Smooth muscle cell (in vitro differentiated cells): Measurements from ENCODE around the gene ACLY. TPM values are rescaled to one million over a fixed set of nuclear protein-coding genes. Genes with fewer than 3 reads are reported as not detected.
A peak's percentile ranks its signal among the peaks of the same experiment; 100 is the strongest.
"Not testable (repeated sequence)": the region's sequence is repeated elsewhere in the genome, so short reads cannot be mapped to it uniquely, and the experiment has no call there.

Experiments used
- DNase-seq: peaks from one replicate; lab custom pipeline; 2025; ENCODE audit not compliant: unreplicated experiment; lab: John Stamatoyannopoulos, UW
- H2AFZ ChIP-seq: fragments of 200-600 bp; sonication (generic); 2 replicates; pipeline ENCODE4 v1.6.0; 2016; ENCODE audit warnings: antibody characterized with exemption, low read depth, mild to moderate bottlenecking
- H3F3A ChIP-seq: fragments of 200-600 bp; sonication (generic); 2 replicates; pipeline ENCODE4 v1.6.0; 2017; ENCODE audit warnings: antibody characterized with exemption, low read depth
- H3K27ac ChIP-seq: fragments of 200-600 bp; sonication (generic); 2 replicates; pipeline ENCODE4 v1.5.1; 2016; ENCODE audit warnings: low read depth, mild to moderate bottlenecking
- H3K27me3 ChIP-seq: fragments of 200-600 bp; sonication (generic); 2 replicates; pipeline ENCODE4 v1.6.1; 2016; ENCODE audit warnings: low read depth, mild to moderate bottlenecking
- H3K36me3 ChIP-seq: fragments of 200-600 bp; sonication (generic); 2 replicates; pipeline ENCODE4 v1.5.1; 2016; ENCODE audit warnings: low read depth
- H3K4me1 ChIP-seq: fragments of 200-600 bp; sonication (generic); 2 replicates; pipeline ENCODE4 v1.5.1; 2016; ENCODE audit warnings: low read depth
- H3K4me2 ChIP-seq: fragments of 200-600 bp; sonication (generic); 2 replicates; pipeline ENCODE4 v1.6.0; 2016; ENCODE audit warnings: mild to moderate bottlenecking
- H3K4me3 ChIP-seq: fragments of 200-600 bp; sonication (generic); 2 replicates; pipeline ENCODE4 v1.5.1; 2016; ENCODE audit warnings: mild to moderate bottlenecking
- H3K79me2 ChIP-seq: fragments of 200-600 bp; sonication (generic); 2 replicates; pipeline ENCODE4 v1.6.0; 2016; ENCODE audit warnings: low read depth, mild to moderate bottlenecking
- H3K9ac ChIP-seq: fragments of 200-600 bp; sonication (generic); 2 replicates; pipeline ENCODE4 v1.6.0; 2016; ENCODE audit warnings: low read depth
- H3K9me3 ChIP-seq: fragments of 200-600 bp; sonication (generic); replicated peaks from 2 replicates; pipeline ENCODE4 v1.5.1; 2016; ENCODE audit warnings: low read depth
- H4K20me1 ChIP-seq: fragments of 200-600 bp; sonication (generic); 2 replicates; pipeline ENCODE4 v1.6.0; 2016; ENCODE audit warnings: low read depth
- CTCF ChIP-seq: fragments of 200-600 bp; sonication (generic); IDR thresholded peaks from 2 replicates; pipeline ENCODE4 v1.5.1; 2017; ENCODE audit warnings: borderline replicate concordance, mild to moderate bottlenecking, antibody characterized with exemption; ENCODE audit not compliant: insufficient read depth, poor library complexity, severe bottlenecking
- WGBS: methylation state at CpG from one replicate; pipeline ENCODE4 v1.1.7; 2016; ENCODE audit warnings: low lambda C conversion rate; 5-methylcytosine and 5-hydroxymethylcytosine counted together
- polyA plus RNA-seq: library from polyadenylated mRNA; unstranded; fragments of >200 nt; fragmentation: Nextera tagmentation; extraction: Ambion mirVana; gene quantifications from 2 replicates; pipeline ENCODE4 v1.2.1, GENCODE V29; 2016
- total RNA-seq: library from RNA; depleted of rRNA; stranded (reverse); fragments of >200 nt; gene quantifications from 2 replicates; pipeline ENCODE4 v1.2.3, GENCODE V29; 2014

ACLY gene
- total and polyA plus RNA-seq, 2 experiments from 2014 or later, result 172 to 188 TPM

GRCh38 chr17:41935641-41936040 is 16.9 kb upstream of the ACLY start:
- Histone ChIP-seq H3K27me3 (no peaks in the 10 kb centered on the region), H3K36me3 (no peaks in the 10 kb centered on the region), H3K9ac (no peak overlapping the region), H3K4me2 (no peak overlapping the region), H3K4me1 (no peaks in the 10 kb centered on the region), H3F3A (no peaks in the 10 kb centered on the region), H3K9me3 (no peaks in the 10 kb centered on the region), H3K27ac (no peak overlapping the region), H4K20me1 (no peaks in the 10 kb centered on the region), H3K79me2 (no peaks in the 10 kb centered on the region), H2AFZ (no peak overlapping the region), H3K4me3 (no peak overlapping the region)
- DNase-seq, result no peak
- 95% methylated on average over 6 of the region's 6 CpGs for WGBS
- no peak for TF ChIP-seq CTCF

- Histone ChIP-seq H3K36me3 (no peaks in the 10 kb centered on the region), H3K27me3 (no peaks in the 10 kb centered on the region), H3K9ac (no peak overlapping the region), H3K4me3 (no peak overlapping the region), H3K79me2 (peaks cover 6% of the 10 kb centered on the region), H3K9me3 (no peaks in the 10 kb centered on the region), H3K4me2 (no peak overlapping the region), H2AFZ (no peak overlapping the region), H3K27ac (no peak overlapping the region), H3F3A (peaks cover 8% of the 10 kb centered on the region), H4K20me1 (no peaks in the 10 kb centered on the region), H3K4me1 (peaks cover 5% of the 10 kb centered on the region)
- no peak for TF ChIP-seq CTCF
- WGBS, result 60% methylated on average over 2 of the region's 2 CpGs
- DNase-seq, result no peak
Measured at GRCh38 chr17:41932816-41933389, 14.2 kb upstream of the ACLY start.

GRCh38 chr17:41931715-41932114 is 13.0 kb upstream of the ACLY start:
- not testable (repeated sequence) for H3K9ac ChIP-seq, H3K27me3 ChIP-seq, H3K9me3 ChIP-seq, DNase-seq, H3K27ac ChIP-seq, H3K4me3 ChIP-seq, H3K79me2 ChIP-seq, H2AFZ ChIP-seq, H3K4me1 ChIP-seq, H3K36me3 ChIP-seq, H4K20me1 ChIP-seq, H3F3A ChIP-seq, H3K4me2 ChIP-seq
- 95% methylated on average over 4 of the region's 4 CpGs for WGBS

- H3K4me3 ChIP-seq, result peak overlapping the region; percentile 67
Measured at GRCh38 chr17:41930833-41931156, 12.0 kb upstream of the ACLY start.

More at GRCh38 chr17:41930833-41931156, 12.0 kb upstream of the ACLY start:
- H3K79me2 ChIP-seq, H3K36me3 ChIP-seq, H3F3A ChIP-seq, H3K27me3 ChIP-seq, DNase-seq, H4K20me1 ChIP-seq, H3K4me1 ChIP-seq, H3K9me3 ChIP-seq: not testable (repeated sequence)
- H3K27ac ChIP-seq, result peak overlapping the region; percentile 87
- H3K4me2 ChIP-seq, result peak overlapping the region; percentile 87
- peak overlapping the region; percentile 89 for H3K9ac ChIP-seq
- WGBS, result 59% methylated on average over 16 of the region's 18 CpGs
- H2AFZ ChIP-seq, result peak overlapping the region; percentile 83
